ENCODE results near the gene WDFY1.

GRCh38 chr2:223894968-223895367 is 50.2 kb downstream of the WDFY1 start:
- TF ChIP-seq, protein P1, sequence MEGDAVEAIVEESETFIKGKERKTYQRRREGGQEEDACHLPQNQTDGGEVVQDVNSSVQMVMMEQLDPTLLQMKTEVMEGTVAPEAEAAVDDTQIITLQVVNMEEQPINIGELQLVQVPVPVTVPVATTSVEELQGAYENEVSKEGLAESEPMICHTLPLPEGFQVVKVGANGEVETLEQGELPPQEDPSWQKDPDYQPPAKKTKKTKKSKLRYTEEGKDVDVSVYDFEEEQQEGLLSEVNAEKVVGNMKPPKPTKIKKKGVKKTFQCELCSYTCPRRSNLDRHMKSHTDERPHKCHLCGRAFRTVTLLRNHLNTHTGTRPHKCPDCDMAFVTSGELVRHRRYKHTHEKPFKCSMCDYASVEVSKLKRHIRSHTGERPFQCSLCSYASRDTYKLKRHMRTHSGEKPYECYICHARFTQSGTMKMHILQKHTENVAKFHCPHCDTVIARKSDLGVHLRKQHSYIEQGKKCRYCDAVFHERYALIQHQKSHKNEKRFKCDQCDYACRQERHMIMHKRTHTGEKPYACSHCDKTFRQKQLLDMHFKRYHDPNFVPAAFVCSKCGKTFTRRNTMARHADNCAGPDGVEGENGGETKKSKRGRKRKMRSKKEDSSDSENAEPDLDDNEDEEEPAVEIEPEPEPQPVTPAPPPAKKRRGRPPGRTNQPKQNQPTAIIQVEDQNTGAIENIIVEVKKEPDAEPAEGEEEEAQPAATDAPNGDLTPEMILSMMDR (conservative IDR thresholded peaks at IDR 0.05; ENCODE audit: low read depth, low read length): no peak
- no peak for TF ChIP-seq EZH2 (IDR thresholded peaks at IDR 0.05; ENCODE audit: borderline replicate concordance, low read depth, low read length, poor library complexity, severe bottlenecking)

All from A673 (cell line).